ENCODE measurements around the gene IVNS1ABP. TPM values are rescaled to one million over a fixed set of nuclear protein-coding genes. Genes with fewer than 3 reads are reported as not detected.

Gene IVNS1ABP
- total RNA-seq, 1 donor from 2014 or later, result 75.6 TPM

DNA sequence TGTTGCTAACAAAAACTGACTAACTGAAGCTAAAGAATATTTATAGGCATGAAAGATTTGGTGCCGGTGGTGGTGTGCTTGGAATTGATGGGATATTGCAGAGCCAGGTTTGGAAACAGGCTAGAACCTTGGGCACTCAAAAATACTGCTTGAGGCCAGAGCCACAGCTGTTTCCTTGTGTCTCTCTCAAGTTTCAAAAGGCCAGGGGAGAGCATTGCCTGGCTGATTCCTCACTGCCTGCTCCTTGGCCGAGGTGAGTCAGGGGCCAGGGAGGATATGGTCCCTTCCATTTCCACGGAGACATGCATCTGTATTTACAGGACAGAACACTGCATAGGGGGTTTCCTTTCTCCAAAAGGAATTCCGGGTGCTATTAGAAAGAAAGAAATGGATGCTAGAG is 36.1 kb upstream of the IVNS1ABP start:
- DNase-seq (ENCODE audit: low read depth), result no peak
- TF ChIP-seq, protein P1, sequence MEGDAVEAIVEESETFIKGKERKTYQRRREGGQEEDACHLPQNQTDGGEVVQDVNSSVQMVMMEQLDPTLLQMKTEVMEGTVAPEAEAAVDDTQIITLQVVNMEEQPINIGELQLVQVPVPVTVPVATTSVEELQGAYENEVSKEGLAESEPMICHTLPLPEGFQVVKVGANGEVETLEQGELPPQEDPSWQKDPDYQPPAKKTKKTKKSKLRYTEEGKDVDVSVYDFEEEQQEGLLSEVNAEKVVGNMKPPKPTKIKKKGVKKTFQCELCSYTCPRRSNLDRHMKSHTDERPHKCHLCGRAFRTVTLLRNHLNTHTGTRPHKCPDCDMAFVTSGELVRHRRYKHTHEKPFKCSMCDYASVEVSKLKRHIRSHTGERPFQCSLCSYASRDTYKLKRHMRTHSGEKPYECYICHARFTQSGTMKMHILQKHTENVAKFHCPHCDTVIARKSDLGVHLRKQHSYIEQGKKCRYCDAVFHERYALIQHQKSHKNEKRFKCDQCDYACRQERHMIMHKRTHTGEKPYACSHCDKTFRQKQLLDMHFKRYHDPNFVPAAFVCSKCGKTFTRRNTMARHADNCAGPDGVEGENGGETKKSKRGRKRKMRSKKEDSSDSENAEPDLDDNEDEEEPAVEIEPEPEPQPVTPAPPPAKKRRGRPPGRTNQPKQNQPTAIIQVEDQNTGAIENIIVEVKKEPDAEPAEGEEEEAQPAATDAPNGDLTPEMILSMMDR (conservative IDR thresholded peaks at IDR 0.05; ENCODE audit: low read depth, low read length), result no peak

GRCh38 chr1:185351734-185352466 is 34.9 kb upstream of the IVNS1ABP start:
- TF ChIP-seq, protein P1 (conservative IDR thresholded peaks at IDR 0.05; ENCODE audit: low read depth, low read length), result no peak
- DNase-seq (ENCODE audit: low read depth), result no peak
- H3K4me3 ChIP-seq (ENCODE audit: low read depth, low read length), result no peak overlapping the region

More for the DNA sequence above, 36.1 kb upstream of the IVNS1ABP start:
- no peak overlapping the region for H3K4me3 ChIP-seq (ENCODE audit: low read depth, low read length)

- TF ChIP-seq, protein P1 (conservative IDR thresholded peaks at IDR 0.05; ENCODE audit: low read depth, low read length), result no peak
- H3K4me3 ChIP-seq (ENCODE audit: low read depth, low read length), result no peak overlapping the region
- DNase-seq (ENCODE audit: low read depth), result no peak
These were observed 33.0 kb upstream of the IVNS1ABP start for GRCh38 chr1:185350027-185350442.

GRCh38 chr1:185349556-185349955 is 32.5 kb upstream of the IVNS1ABP start:
- TF ChIP-seq, protein P1 (conservative IDR thresholded peaks at IDR 0.05; ENCODE audit: low read depth, low read length), result no peak
- no peak overlapping the region for H3K4me3 ChIP-seq (ENCODE audit: low read depth, low read length)
- DNase-seq (ENCODE audit: low read depth), result no peak

DNA sequence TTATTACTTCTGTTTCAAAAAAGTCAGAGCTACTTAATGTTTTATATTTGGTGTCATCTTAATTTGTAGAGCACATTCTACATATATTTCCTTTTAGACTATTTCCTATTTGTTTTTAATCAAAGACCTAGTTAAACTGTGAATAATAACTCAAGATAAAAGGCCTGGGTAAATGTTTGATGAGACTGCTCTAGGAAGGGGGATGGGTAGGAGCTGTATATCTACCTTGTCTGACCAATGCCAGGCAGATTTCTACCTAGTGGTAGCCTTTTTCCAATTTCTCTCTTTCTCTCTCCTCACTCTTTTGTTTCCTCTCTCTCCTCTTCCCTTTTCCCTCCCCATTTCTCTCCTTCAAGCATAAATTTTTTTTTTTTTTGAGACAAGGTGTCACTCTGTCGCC is 31.9 kb upstream of the IVNS1ABP start:
- TF ChIP-seq, protein P1 (conservative IDR thresholded peaks at IDR 0.05; ENCODE audit: low read depth, low read length), result no peak

DNA sequence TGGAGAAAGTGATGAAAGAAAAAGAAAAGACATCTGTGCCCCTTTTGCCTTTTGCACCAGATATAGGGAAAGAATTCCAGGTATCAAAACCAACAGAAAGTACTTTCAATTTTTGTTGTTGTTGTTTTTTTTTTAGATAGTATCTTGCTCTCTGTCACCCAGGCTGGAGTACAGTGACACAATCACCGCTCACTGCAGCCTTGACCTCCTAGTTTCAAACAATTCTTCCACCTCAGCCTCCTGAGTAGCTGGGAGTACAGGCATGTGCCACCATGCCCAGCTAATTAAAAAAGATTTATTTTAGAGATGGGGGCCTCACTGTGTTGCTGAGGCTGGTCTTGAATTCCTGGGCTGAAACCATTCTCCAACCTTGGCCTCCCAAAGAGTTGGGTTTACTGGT is 31.3 kb upstream of the IVNS1ABP start:
- no peak overlapping the region for H3K4me3 ChIP-seq (ENCODE audit: low read depth, low read length)
- TF ChIP-seq, protein P1 (conservative IDR thresholded peaks at IDR 0.05; ENCODE audit: low read depth, low read length), result no peak
- no peak for DNase-seq (ENCODE audit: low read depth)

More for the DNA sequence above, 31.9 kb upstream of the IVNS1ABP start:
- DNase-seq (ENCODE audit: low read depth), result no peak
- no peak overlapping the region for H3K4me3 ChIP-seq (ENCODE audit: low read depth, low read length)

All from epithelial cell of proximal tubule (primary cell).